ENCODE measurements around the gene FAAP20. TPM values are rescaled to one million over a fixed set of nuclear protein-coding genes. Genes with fewer than 3 reads are reported as not detected.

Gene FAAP20
- total and polyA plus RNA-seq, 4 donors = 5.6 to 31.5 (median 15.7) TPM

- H3K9me3 ChIP-seq (ENCODE audit: control insufficient read depth in 4 of 4, low read length in 3 of 4) = no peaks in the 10 kb centered on the region
- no peak overlapping the region for H3K4me3 ChIP-seq (ENCODE audit: low read depth in 1 of 3, low read length in 3 of 3)
- 98% methylated on average over 21 of the region's 21 CpGs for WGBS
- H3K27me3 ChIP-seq (ENCODE audit: control insufficient read depth in 4 of 4, insufficient read depth in 4 of 4, low read length in 3 of 4) = no peaks in the 10 kb centered on the region
- no peak for DNase-seq (ENCODE audit: low spot score)
- no peaks in the 10 kb centered on the region for H3K4me1 ChIP-seq (ENCODE audit: control insufficient read depth in 4 of 4, insufficient read depth in 4 of 4, low read length in 3 of 4)
- no peak for TF ChIP-seq HNF4A (conservative IDR thresholded peaks at IDR 0.05)
- TF ChIP-seq MAX (IDR thresholded peaks at IDR 0.05) = no peak
- TF ChIP-seq EGR1 (IDR thresholded peaks at IDR 0.05; ENCODE audit: low read depth in 2 of 2) = no peak
- no peak for TF ChIP-seq GABPA (IDR thresholded peaks at IDR 0.05 in 1 of 2, conservative IDR thresholded peaks at IDR 0.05 in 1 of 2)
- no peak for TF ChIP-seq CTCF (IDR thresholded peaks at IDR 0.05; ENCODE audit: low read depth, low read length, missing input control)
- TF ChIP-seq NR2F2 (IDR thresholded peaks at IDR 0.05) = no peak
- TF ChIP-seq FOXA1 (IDR thresholded peaks at IDR 0.05) = no peak
- no peak for TF ChIP-seq HNF4G (IDR thresholded peaks at IDR 0.05)
- TF ChIP-seq ZBTB33 (IDR thresholded peaks at IDR 0.05) = no peak
- TF ChIP-seq YY1 (IDR thresholded peaks at IDR 0.05) = no peak
- no peak for TF ChIP-seq TAF1 (conservative IDR thresholded peaks at IDR 0.05)
- no peak for TF ChIP-seq ATF3 (IDR thresholded peaks at IDR 0.05)
- TF ChIP-seq JUND (IDR thresholded peaks at IDR 0.05) = no peak
- no peak for TF ChIP-seq RAD21 (IDR thresholded peaks at IDR 0.05)
- H3K9ac ChIP-seq (ENCODE audit: low read depth in 1 of 2, low read length in 2 of 2) = no peak overlapping the region
- H3K27ac ChIP-seq (ENCODE audit: low read depth in 1 of 2, low read length in 2 of 2) = no peak overlapping the region
- peaks cover 3 to 31% (median 8%) of the 10 kb centered on the region in 4 donors for H3K36me3 ChIP-seq (ENCODE audit: control insufficient read depth in 4 of 4, insufficient read depth in 3 of 4, low read depth in 1 of 4, low read length in 3 of 4)
Observed at GRCh38 chr1:2154022-2154421, 40.5 kb downstream of the FAAP20 start.

- no peaks in the 10 kb centered on the region for H3K9me3 ChIP-seq (ENCODE audit: control insufficient read depth in 4 of 4, low read length in 3 of 4)
- H3K27ac ChIP-seq (ENCODE audit: low read depth in 1 of 2, low read length in 2 of 2) = no peak overlapping the region
- DNase-seq (ENCODE audit: low spot score) = no peak
- no peak overlapping the region for H3K9ac ChIP-seq (ENCODE audit: low read depth in 1 of 2, low read length in 2 of 2)
- WGBS = 90% methylated on average over 11 of the region's 11 CpGs
- H3K4me3 ChIP-seq (ENCODE audit: low read depth in 1 of 3, low read length in 3 of 3) = no peak overlapping the region
- H3K4me1 ChIP-seq (ENCODE audit: control insufficient read depth in 4 of 4, insufficient read depth in 4 of 4, low read length in 3 of 4) = no peaks in the 10 kb centered on the region
- peaks cover 3 to 31% (median 9%) of the 10 kb centered on the region in 4 donors for H3K36me3 ChIP-seq (ENCODE audit: control insufficient read depth in 4 of 4, insufficient read depth in 3 of 4, low read depth in 1 of 4, low read length in 3 of 4)
- TF ChIP-seq JUND (IDR thresholded peaks at IDR 0.05) = no peak
- TF ChIP-seq ZBTB33 (IDR thresholded peaks at IDR 0.05) = no peak
- TF ChIP-seq RXRA (IDR thresholded peaks at IDR 0.05) = no peak
- no peak for TF ChIP-seq YY1 (IDR thresholded peaks at IDR 0.05)
- TF ChIP-seq HNF4A (conservative IDR thresholded peaks at IDR 0.05) = no peak
- no peak for TF ChIP-seq NR2F2 (IDR thresholded peaks at IDR 0.05)
- no peak for TF ChIP-seq MAX (IDR thresholded peaks at IDR 0.05)
- no peak for TF ChIP-seq HNF4G (IDR thresholded peaks at IDR 0.05)
- no peak for TF ChIP-seq ATF3 (IDR thresholded peaks at IDR 0.05)
- TF ChIP-seq FOXA2 (IDR thresholded peaks at IDR 0.05) = no peak
- no peak for TF ChIP-seq REST (IDR thresholded peaks at IDR 0.05)
- no peak for TF ChIP-seq EGR1 (IDR thresholded peaks at IDR 0.05; ENCODE audit: low read depth in 2 of 2)
- TF ChIP-seq TAF1 (conservative IDR thresholded peaks at IDR 0.05) = no peak
- TF ChIP-seq GABPA (IDR thresholded peaks at IDR 0.05 in 1 of 2, conservative IDR thresholded peaks at IDR 0.05 in 1 of 2) = no peak
- no peak for TF ChIP-seq FOXA1 (IDR thresholded peaks at IDR 0.05)
- TF ChIP-seq CTCF (IDR thresholded peaks at IDR 0.05; ENCODE audit: low read depth, low read length, missing input control) = no peak
- TF ChIP-seq SP1 (IDR thresholded peaks at IDR 0.05) = no peak
- TF ChIP-seq RAD21 (IDR thresholded peaks at IDR 0.05) = no peak
- no peaks in the 10 kb centered on the region for H3K27me3 ChIP-seq (ENCODE audit: control insufficient read depth in 4 of 4, insufficient read depth in 4 of 4, low read length in 3 of 4)
Observed at GRCh38 chr1:2152954-2153353, 41.6 kb downstream of the FAAP20 start.
